Measurements from ENCODE around the gene GGACT.

- TF ChIP-seq POLR2A (IDR thresholded peaks at IDR 0.05) (no peak), CTCF (IDR thresholded peaks at IDR 0.05) (no peak), EP300 (IDR thresholded peaks at IDR 0.05) (no peak)
These were observed 65.8 kb downstream of the GGACT start for GRCh38 chr13:100522618-100523309.

All from gastroesophageal sphincter (tissue), 3 donors.